Esophagus (tissue), 2 donors: ENCODE data around the gene LY6G5B. TPM values are rescaled to one million over a fixed set of nuclear protein-coding genes. Genes with fewer than 3 reads are reported as not detected.
A peak's percentile ranks its signal among the peaks of the same experiment; 100 is the strongest.

Experiments used
- H3K27ac ChIP-seq, 2 donors: one replicate each; pipeline ENCODE4 v1.5.1; 2013; ENCODE audit warnings: low read depth in 2 of 2, mild to moderate bottlenecking in 2 of 2, inconsistent platforms in 1 of 2, low read length in 1 of 2, moderate library complexity in 1 of 2
- H3K27me3 ChIP-seq, 2 donors: one replicate each; pipeline ENCODE4 v1.6.1; 2013; ENCODE audit warnings: low read length in 2 of 2, control low read depth in 1 of 2, mild to moderate bottlenecking in 1 of 2; ENCODE audit not compliant: insufficient read depth in 2 of 2, control insufficient read depth in 1 of 2
- H3K36me3 ChIP-seq, 2 donors: one replicate each; pipeline ENCODE4 v1.6.1; 2013; ENCODE audit warnings: low read length in 1 of 2; ENCODE audit not compliant: control insufficient read depth in 2 of 2, insufficient read depth in 2 of 2
- H3K4me1 ChIP-seq, 2 donors: one replicate each; pipeline ENCODE4 v1.6.1; 2013; ENCODE audit warnings: low read length in 1 of 2; ENCODE audit not compliant: control insufficient read depth in 2 of 2, insufficient read depth in 2 of 2
- H3K4me3 ChIP-seq, 2 donors: one replicate each; pipeline ENCODE4 v1.5.1; 2013; ENCODE audit warnings: low read length in 2 of 2, mild to moderate bottlenecking in 2 of 2, low read depth in 1 of 2, moderate library complexity in 1 of 2
- H3K9me3 ChIP-seq, 2 donors: one replicate each; pipeline ENCODE4 v1.6.1; 2013; ENCODE audit warnings: mild to moderate bottlenecking in 2 of 2, low read depth in 1 of 2, low read length in 1 of 2, moderate library complexity in 1 of 2; ENCODE audit not compliant: control insufficient read depth in 2 of 2, insufficient read depth in 1 of 2
- WGBS, 2 donors: extraction: QIAGEN DNeasy Blood & Tissue Kit; methylation state at CpG; one replicate each; pipeline ENCODE4 v1.1.7; 2013; 5-methylcytosine and 5-hydroxymethylcytosine counted together
- polyA plus RNA-seq, 2 donors: library from polyadenylated mRNA; stranded (reverse); fragments of 200-250 nt; gene quantifications; one replicate each; pipeline ENCODE4 v1.2.3, GENCODE V29; 2013
- donor health status: healthy with polysubstance abuse.
- donor health status: Bipolar disorder and iron deficiency.

LY6G5B gene
- polyA plus RNA-seq, 2 donors = 5.3 to 7.4 TPM

DNA sequence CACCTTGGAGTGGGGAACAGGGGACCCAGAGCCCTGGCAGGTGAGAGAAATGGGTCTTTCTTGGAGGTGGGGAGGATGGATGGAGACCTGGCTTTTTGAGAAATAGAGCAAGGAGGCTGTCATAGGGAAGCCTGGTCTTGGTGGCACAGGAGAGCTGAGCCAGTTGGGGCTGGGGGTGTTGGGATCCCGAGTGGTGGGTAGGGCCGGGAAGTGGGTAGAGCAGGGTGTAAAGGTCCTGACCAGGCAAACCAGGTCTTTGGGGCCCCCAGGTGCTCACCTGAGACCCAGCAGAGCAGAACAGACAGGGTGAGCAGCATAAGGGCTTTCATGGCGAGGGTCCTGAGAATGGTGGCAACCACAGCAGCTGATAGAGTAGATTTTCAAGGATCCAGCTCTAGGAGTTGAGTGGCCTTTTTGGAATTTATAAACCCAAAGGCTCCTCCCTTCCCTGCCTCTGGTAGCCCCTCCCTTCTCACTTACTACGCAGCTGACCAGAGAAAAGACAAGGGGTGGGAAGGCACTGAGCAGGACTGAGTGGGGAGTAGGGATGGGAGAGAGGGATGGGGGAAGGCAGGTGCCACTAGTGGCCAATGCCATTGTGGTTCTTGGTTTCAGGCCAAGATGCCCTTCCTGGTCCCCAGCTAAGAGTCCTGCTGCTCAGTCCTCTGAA, 51.7 kb downstream of the LY6G5B start, which contains the start of gene LY6G6C:
TSS of gene LY6G6C (minus strand) at position 396 of the 670 bp plus-strand sequence. CDS start at position 329, 67 bp downstream.
- Histone ChIP-seq H3K36me3 (no peaks in the 10 kb centered on the region), H3K4me3 (no peak within 1 kb of the TSS), H3K9me3 (no peaks in the 10 kb centered on the region), H3K27ac (peak within 1 kb of the TSS; percentile 21 to 97), H3K27me3 (no peaks in the 10 kb centered on the region), H3K4me1 (peaks cover 0 to 25% of the 10 kb centered on the region in 2 donors)
- 83 to 89% methylated on average over 4 of the region's 4 CpGs for WGBS, 2 donors

DNA sequence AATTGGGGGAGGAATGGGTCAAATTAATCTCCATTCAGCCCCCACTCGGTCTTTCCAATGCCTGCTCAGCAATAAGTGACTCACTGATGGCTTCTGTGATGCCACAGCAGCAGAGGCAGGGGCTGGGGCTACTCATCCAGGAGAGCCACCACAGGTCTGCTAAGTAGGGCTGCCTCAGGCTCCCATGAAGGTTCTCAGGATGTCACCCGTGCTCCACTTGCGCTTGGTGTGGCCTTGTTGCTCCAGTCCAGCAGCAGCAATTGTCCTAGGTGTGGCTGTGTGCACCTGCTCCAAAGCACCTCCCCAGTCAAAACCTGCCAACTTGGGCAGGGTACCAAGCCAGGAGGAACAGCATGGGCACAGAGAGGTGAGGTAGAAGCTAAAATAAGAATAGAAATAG, 52.4 kb downstream of the LY6G5B start:
- peaks cover 0 to 25% of the 10 kb centered on the region in 2 donors for H3K4me1 ChIP-seq
- peaks cover 0 to 2% of the 10 kb centered on the region in 2 donors for H3K36me3 ChIP-seq
- no peaks in the 10 kb centered on the region for H3K27me3 ChIP-seq
- 74 to 77% methylated on average over 3 of the region's 3 CpGs for WGBS, 2 donors
- no peaks in the 10 kb centered on the region for H3K9me3 ChIP-seq
- no peak overlapping the region for H3K4me3 ChIP-seq
- H3K27ac ChIP-seq = peak overlapping the region; percentile 21 to 62

Other genes with a start within 250 kb of the LY6G5B start
- gene MICB, start 171.8 kb upstream of the LY6G5B start, polyA plus RNA-seq = under 1 TPM; 0.29 to 0.77 TPM
- not detected for gene MCCD1, start 141.0 kb upstream of the LY6G5B start, polyA plus RNA-seq
- gene DDX39B, start 128.0 kb upstream of the LY6G5B start, polyA plus RNA-seq = 100 to 1,000 TPM; 181 to 321 TPM
- gene ATP6V1G2, start 123.4 kb upstream of the LY6G5B start, polyA plus RNA-seq = under 1 TPM; 0.32 to 0.49 TPM
- gene NFKBIL1, start 122.4 kb upstream of the LY6G5B start, polyA plus RNA-seq = 10 to 100 TPM; 16.1 to 20.2 TPM
- gene LTA, start 97.7 kb upstream of the LY6G5B start, polyA plus RNA-seq = under 1 TPM; 0.10 to 0.14 TPM
- 1 to 10 TPM in 1 of 2 donors, under 1 TPM in 1; 0.71 to 2.4 TPM for gene TNF, start 94.4 kb upstream of the LY6G5B start, polyA plus RNA-seq
- gene LTB, start 87.6 kb upstream of the LY6G5B start, polyA plus RNA-seq = 1 to 10 TPM; 1.8 to 3.0 TPM
- 1 to 10 TPM; 2.8 to 6.9 TPM for gene LST1, start 83.7 kb upstream of the LY6G5B start, polyA plus RNA-seq
- gene NCR3, start 77.0 kb upstream of the LY6G5B start, polyA plus RNA-seq = under 1 TPM in 1 of 2 donors, not detected in 1; 0.07 TPM
- gene AIF1, start 54.7 kb upstream of the LY6G5B start, polyA plus RNA-seq = 10 to 100 TPM in 1 of 2 donors, 1 to 10 TPM in 1; 8.0 to 12.6 TPM
- 100 to 1,000 TPM in 1 of 2 donors, 10 to 100 TPM in 1; 76.6 to 110 TPM for gene PRRC2A, start 49.3 kb upstream of the LY6G5B start, polyA plus RNA-seq
- gene BAG6, start 17.3 kb upstream of the LY6G5B start, polyA plus RNA-seq = 100 to 1,000 TPM; 158 to 259 TPM
- gene APOM, start 14.1 kb upstream of the LY6G5B start, polyA plus RNA-seq = 1 to 10 TPM; 4.3 to 6.0 TPM
- 10 to 100 TPM; 20.6 to 21.1 TPM for gene C6orf47, start 9.2 kb upstream of the LY6G5B start, polyA plus RNA-seq
- 10 to 100 TPM; 10.2 to 10.4 TPM for gene GPANK1, start 5.0 kb upstream of the LY6G5B start, polyA plus RNA-seq
- 100 to 1,000 TPM; 140 to 187 TPM for gene CSNK2B, start 3.9 kb upstream of the LY6G5B start, polyA plus RNA-seq
- 1 to 10 TPM in 1 of 2 donors, under 1 TPM in 1; 0.76 to 1.1 TPM for gene LY6G5C, start 11.1 kb downstream of the LY6G5B start, polyA plus RNA-seq
- 10 to 100 TPM; 30.0 to 40.1 TPM for gene ABHD16A, start 33.3 kb downstream of the LY6G5B start, polyA plus RNA-seq
- gene LY6G6F, start 36.9 kb downstream of the LY6G5B start, polyA plus RNA-seq = not detected
- gene LY6G6D, start 45.4 kb downstream of the LY6G5B start, polyA plus RNA-seq = 1 to 10 TPM in 1 of 2 donors, under 1 TPM in 1; 0.67 to 1.3 TPM
- gene LY6G6C, start 51.8 kb downstream of the LY6G5B start, polyA plus RNA-seq = 10 to 100 TPM; 17.2 to 21.9 TPM
- under 1 TPM; 0.49 to 0.88 TPM for gene MPIG6B, start 53.4 kb downstream of the LY6G5B start, polyA plus RNA-seq
- gene DDAH2, start 59.3 kb downstream of the LY6G5B start, polyA plus RNA-seq = 10 to 100 TPM; 46.5 to 73.3 TPM
- 100 to 1,000 TPM; 258 to 412 TPM for gene CLIC1, start 66.6 kb downstream of the LY6G5B start, polyA plus RNA-seq
- 10 to 100 TPM in 1 of 2 donors, 1 to 10 TPM in 1; 6.3 to 15.8 TPM for gene MSH5, start 70.0 kb downstream of the LY6G5B start, polyA plus RNA-seq
- 1 to 10 TPM; 2.3 to 7.6 TPM for gene SAPCD1, start 92.7 kb downstream of the LY6G5B start, polyA plus RNA-seq
- gene VWA7, start 107.4 kb downstream of the LY6G5B start, polyA plus RNA-seq = 1 to 10 TPM in 1 of 2 donors, under 1 TPM in 1; 0.33 to 1.3 TPM
- 10 to 100 TPM; 35.7 to 37.3 TPM for gene VARS1, start 125.8 kb downstream of the LY6G5B start, polyA plus RNA-seq
- 10 to 100 TPM; 25.6 to 42.9 TPM for gene LSM2, start 137.0 kb downstream of the LY6G5B start, polyA plus RNA-seq
- gene HSPA1L, start 145.3 kb downstream of the LY6G5B start, polyA plus RNA-seq = under 1 TPM; 0.39 to 0.42 TPM
- gene HSPA1A, start 145.6 kb downstream of the LY6G5B start, polyA plus RNA-seq = 100 to 1,000 TPM; 105 to 125 TPM
- gene HSPA1B, start 157.8 kb downstream of the LY6G5B start, polyA plus RNA-seq = 100 to 1,000 TPM in 1 of 2 donors, 10 to 100 TPM in 1; 26.9 to 103 TPM
- 10 to 100 TPM; 13.6 to 14.6 TPM for gene NEU1, start 192.8 kb downstream of the LY6G5B start, polyA plus RNA-seq
- gene SLC44A4, start 209.0 kb downstream of the LY6G5B start, polyA plus RNA-seq = under 1 TPM; 0.19 to 0.33 TPM
- gene EHMT2, start 227.7 kb downstream of the LY6G5B start, polyA plus RNA-seq = 10 to 100 TPM; 27.2 to 39.6 TPM
- 1 to 10 TPM; 2.4 to 3.6 TPM for gene ZBTB12, start 232.1 kb downstream of the LY6G5B start, polyA plus RNA-seq